Measurements from ENCODE around the gene KCNQ5. TPM values are rescaled to one million over a fixed set of nuclear protein-coding genes. Genes with fewer than 3 reads are reported as not detected.

The KCNQ5 gene
- total RNA-seq, 1 donor from 2014 or later = 0.11 TPM

DNA sequence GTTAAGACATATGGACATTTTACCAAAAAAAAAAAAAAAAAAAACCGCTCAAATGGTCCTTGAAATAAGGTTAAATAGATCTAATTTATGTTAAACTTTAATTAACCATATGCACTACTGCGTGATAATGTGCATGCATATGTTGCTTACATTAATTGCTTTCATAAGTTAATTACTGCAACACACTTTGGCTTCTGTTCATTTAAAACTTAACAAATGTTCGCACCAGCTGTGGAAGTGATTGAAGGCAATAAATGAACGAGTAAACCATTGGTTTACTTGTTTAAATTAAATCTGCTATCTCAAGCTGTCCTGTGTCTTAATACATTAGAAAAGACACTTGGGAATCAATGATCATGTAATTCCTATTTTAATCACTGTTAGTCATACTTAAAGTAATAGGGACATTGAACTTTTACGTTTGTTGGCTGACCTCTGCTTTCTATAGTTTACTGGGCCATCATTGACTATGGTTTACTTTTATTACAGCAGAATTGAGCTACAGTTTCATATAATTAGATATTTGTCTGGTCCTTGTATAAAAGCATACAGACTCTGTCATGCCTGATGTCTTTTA is 308.8 kb downstream of the KCNQ5 start:
- intact Hi-C loops (cut with micrococcal nuclease) = no loop called here
- Histone ChIP-seq H3K4me3 (no peak overlapping the region), H3K27ac (replicated peaks) (no peak overlapping the region), H3K4me1 (no peaks in the 10 kb centered on the region), H3K36me3 (no peaks in the 10 kb centered on the region), H3K27me3 (ENCODE audit: low read depth) (no peaks in the 10 kb centered on the region), H3K9me3 (replicated peaks) (no peaks in the 10 kb centered on the region)
- DNase-seq = no peak
- TF ChIP-seq, protein P1, sequence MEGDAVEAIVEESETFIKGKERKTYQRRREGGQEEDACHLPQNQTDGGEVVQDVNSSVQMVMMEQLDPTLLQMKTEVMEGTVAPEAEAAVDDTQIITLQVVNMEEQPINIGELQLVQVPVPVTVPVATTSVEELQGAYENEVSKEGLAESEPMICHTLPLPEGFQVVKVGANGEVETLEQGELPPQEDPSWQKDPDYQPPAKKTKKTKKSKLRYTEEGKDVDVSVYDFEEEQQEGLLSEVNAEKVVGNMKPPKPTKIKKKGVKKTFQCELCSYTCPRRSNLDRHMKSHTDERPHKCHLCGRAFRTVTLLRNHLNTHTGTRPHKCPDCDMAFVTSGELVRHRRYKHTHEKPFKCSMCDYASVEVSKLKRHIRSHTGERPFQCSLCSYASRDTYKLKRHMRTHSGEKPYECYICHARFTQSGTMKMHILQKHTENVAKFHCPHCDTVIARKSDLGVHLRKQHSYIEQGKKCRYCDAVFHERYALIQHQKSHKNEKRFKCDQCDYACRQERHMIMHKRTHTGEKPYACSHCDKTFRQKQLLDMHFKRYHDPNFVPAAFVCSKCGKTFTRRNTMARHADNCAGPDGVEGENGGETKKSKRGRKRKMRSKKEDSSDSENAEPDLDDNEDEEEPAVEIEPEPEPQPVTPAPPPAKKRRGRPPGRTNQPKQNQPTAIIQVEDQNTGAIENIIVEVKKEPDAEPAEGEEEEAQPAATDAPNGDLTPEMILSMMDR (IDR thresholded peaks at IDR 0.05; ENCODE audit: borderline replicate concordance) = no peak

DNA sequence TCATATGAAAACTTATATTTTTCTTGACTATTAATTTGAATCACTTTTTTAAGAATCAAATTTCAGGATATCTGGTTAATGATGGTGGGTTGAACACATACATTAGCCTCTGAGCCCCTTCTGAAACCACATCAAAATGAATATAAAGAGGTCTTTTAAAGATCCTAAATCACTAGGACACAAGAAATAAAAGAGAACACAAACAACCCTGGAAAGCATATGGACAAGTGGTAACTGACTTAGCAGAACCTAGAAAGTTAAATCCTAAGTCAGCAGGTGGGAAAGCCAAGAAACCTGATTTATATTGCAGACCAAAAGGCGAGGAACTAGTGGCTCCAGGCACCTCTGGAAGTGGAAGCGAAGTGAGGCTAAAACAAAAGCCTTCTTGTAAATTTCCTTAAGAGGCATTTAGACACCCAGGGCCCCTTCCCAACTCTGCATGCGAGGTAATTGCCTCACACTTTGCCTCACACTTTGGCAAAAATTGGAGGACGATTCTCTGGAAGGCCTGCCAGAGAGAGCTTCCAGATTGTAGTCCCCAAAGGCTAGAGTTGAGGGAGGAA is 309.5 kb downstream of the KCNQ5 start:
- intact Hi-C loops (cut with micrococcal nuclease) = no loop called here
- Histone ChIP-seq H3K4me1 (no peaks in the 10 kb centered on the region), H3K27ac (replicated peaks) (no peak overlapping the region), H3K27me3 (ENCODE audit: low read depth) (no peaks in the 10 kb centered on the region), H3K36me3 (no peaks in the 10 kb centered on the region), H3K4me3 (no peak overlapping the region), H3K9me3 (replicated peaks) (no peaks in the 10 kb centered on the region)
- TF ChIP-seq, protein P1 (IDR thresholded peaks at IDR 0.05; ENCODE audit: borderline replicate concordance) = no peak
- DNase-seq = no peak

DNA sequence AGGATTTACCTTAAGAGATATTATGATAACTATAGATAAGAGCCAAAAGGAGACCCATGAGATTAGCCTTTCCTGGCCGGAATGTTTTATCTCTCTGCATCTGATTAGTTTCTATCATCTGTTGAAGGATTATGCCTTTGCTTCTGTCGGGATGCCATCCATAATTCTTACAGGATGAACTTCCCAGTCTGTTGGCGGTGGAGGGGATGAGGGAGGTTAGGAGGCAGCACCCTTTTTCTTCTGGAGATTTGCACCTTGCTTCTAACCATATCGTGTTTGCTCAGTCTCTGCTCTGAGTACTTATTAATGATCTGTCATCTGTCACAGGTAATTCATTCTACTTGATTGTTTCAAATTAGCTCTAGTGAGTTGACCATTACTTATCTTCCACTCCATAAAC is 311.4 kb downstream of the KCNQ5 start:
- no peak for DNase-seq
- no peak overlapping the region for H3K27ac ChIP-seq (replicated peaks)
- H3K27me3 ChIP-seq (ENCODE audit: low read depth) = no peaks in the 10 kb centered on the region
- H3K4me1 ChIP-seq = no peaks in the 10 kb centered on the region
- no peak overlapping the region for H3K4me3 ChIP-seq
- intact Hi-C loops (cut with micrococcal nuclease) = no loop called here
- H3K9me3 ChIP-seq (replicated peaks) = no peaks in the 10 kb centered on the region
- H3K36me3 ChIP-seq = no peaks in the 10 kb centered on the region
- TF ChIP-seq, protein P1 (IDR thresholded peaks at IDR 0.05; ENCODE audit: borderline replicate concordance) = no peak

DNA sequence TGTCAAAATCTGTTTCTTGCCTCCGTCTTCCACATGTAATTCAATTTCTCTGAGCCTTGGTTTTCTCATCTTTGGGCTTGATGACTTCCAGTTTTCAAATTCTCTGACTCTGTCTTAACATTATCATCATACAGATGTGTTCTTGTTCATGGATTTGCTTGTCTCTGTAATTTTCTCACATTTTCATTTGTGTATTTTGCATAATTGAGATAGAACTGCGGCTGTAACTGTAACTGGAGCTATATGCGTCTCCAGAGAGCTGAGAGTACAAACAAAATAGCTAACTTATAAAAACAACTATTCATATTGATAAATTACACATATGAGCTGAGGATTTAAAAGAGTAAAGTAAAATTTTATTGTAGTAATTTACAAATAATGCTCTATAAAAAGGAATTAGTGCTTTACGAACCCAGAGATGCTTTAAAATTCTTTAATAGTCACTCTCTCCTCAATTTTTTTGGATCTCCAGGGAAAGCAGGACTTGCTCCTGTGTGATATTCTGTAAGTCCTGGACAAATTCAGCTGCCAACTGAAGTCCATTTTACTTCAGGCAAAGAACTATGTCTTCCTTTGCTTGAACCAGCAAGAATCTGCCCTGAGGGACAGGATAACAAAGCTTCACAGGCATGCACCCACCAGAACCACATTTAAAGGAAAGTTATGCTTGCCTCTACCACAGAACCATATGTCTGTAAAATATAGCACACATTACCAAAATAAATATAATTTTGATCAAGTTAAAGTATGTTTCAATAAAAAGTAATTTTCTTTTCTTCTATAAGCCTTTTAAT is 315.1 kb downstream of the KCNQ5 start:
- Histone ChIP-seq H3K27me3 (ENCODE audit: low read depth) (no peaks in the 10 kb centered on the region), H3K4me3 (no peak overlapping the region), H3K27ac (replicated peaks) (no peak overlapping the region), H3K9me3 (replicated peaks) (no peaks in the 10 kb centered on the region), H3K4me1 (no peaks in the 10 kb centered on the region), H3K36me3 (no peaks in the 10 kb centered on the region)
- TF ChIP-seq, protein P1 (IDR thresholded peaks at IDR 0.05; ENCODE audit: borderline replicate concordance) = no peak
- intact Hi-C loops (cut with micrococcal nuclease) = no loop called here
- no peak for DNase-seq

DNA sequence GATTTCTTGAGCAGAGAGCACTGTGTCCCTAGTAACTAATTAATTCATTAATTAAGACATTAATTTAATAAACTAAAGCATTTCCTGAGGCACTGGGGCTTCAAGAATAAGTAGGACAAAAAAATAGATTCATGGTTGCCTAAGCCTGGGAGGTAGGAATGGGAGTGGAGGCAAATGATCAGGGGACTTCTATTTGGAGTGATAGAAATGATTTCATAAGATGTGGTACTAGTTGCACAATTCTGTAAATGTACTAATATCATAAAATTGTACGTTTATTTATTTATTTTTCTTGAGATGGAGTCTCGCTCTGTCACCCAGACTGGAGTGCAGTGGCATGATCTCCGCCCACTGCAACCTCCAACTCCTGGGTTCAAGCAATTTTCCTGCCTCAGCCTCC is 316.2 kb downstream of the KCNQ5 start:
- no peaks in the 10 kb centered on the region for H3K4me1 ChIP-seq
- H3K4me3 ChIP-seq = no peak overlapping the region
- no peaks in the 10 kb centered on the region for H3K9me3 ChIP-seq (replicated peaks)
- TF ChIP-seq, protein P1 (IDR thresholded peaks at IDR 0.05; ENCODE audit: borderline replicate concordance) = no peak
- intact Hi-C loops (cut with micrococcal nuclease) = no loop called here
- H3K36me3 ChIP-seq = no peaks in the 10 kb centered on the region
- DNase-seq = no peak
- H3K27ac ChIP-seq (replicated peaks) = no peak overlapping the region
- H3K27me3 ChIP-seq (ENCODE audit: low read depth) = no peaks in the 10 kb centered on the region
